ENCODE data around the gene RTRAF. TPM values are rescaled to one million over a fixed set of nuclear protein-coding genes. Genes with fewer than 3 reads are reported as not detected.

RTRAF gene
- total and polyA plus RNA-seq, 2 donors (not counting 3 experiments of a cell fraction or from before 2014, with no cell fraction given) = 64.0 to 237 TPM

- CTCF ChIA-PET = interaction anchor here (1.3 to 1.5 kb wide), 3 partner anchors 9 to 65 kb away, joined by 3 to 8 read pairs (median 5); no protein-coding TSS in a partner anchor
- no peak overlapping the region for H3K4me2 ChIP-seq (ENCODE audit: insufficient read depth, low read length)
- dilution Hi-C loops (cut with MboI; ENCODE audit: extremely low pct_ligation_motif_present, low sequenced_read_pairs) = no loop called here
- no peak overlapping the region for H3K4me3 ChIP-seq (replicated peaks in 1 of 3; ENCODE audit: insufficient read depth in 1 of 3, low read depth in 1 of 3, low read length in 3 of 3)
- H3K9me3 ChIP-seq (replicated peaks; ENCODE audit: control insufficient read depth, insufficient read depth, low read length) = no peaks in the 10 kb centered on the region
- BruUV-seq (replicated peaks) = no TSS peak
- H3K9ac ChIP-seq (replicated peaks; ENCODE audit: extremely low read depth, insufficient read depth, low read length) = no peak overlapping the region
- H2AFZ ChIP-seq (ENCODE audit: low read depth, low read length) = no peak overlapping the region
- H3K9me1 ChIP-seq (replicated peaks; ENCODE audit: control insufficient read depth, extremely low read depth, insufficient read depth, low read length) = no peaks in the 10 kb centered on the region
- POLR2A ChIA-PET = no interaction called here
- H3K36me3 ChIP-seq (ENCODE audit: control insufficient read depth in 2 of 2, extremely low read depth in 1 of 2, insufficient read depth in 2 of 2, low read length in 2 of 2) = peaks cover 25 to 29% of the 10 kb centered on the region in 2 experiments
- no peak for DNase-seq (ENCODE audit: low read depth, low spot score)
- no peaks in the 10 kb centered on the region for H4K20me1 ChIP-seq (replicated peaks; ENCODE audit: control insufficient read depth, extremely low read depth, insufficient read depth, low read length)
- H3K27ac ChIP-seq (ENCODE audit: insufficient read depth, low read depth, low read length) = no peak overlapping the region
- FAIRE-seq = no peak
- intact Hi-C loops (cut with micrococcal nuclease) = no loop called here
- H3K4me1 ChIP-seq (ENCODE audit: control insufficient read depth, extremely low read depth, insufficient read depth, low read length) = peaks cover 17% of the 10 kb centered on the region
- no peaks in the 10 kb centered on the region for H3K27me3 ChIP-seq (ENCODE audit: control insufficient read depth in 2 of 2, insufficient read depth in 2 of 2, low read length in 2 of 2)
- no peaks in the 10 kb centered on the region for H3K79me2 ChIP-seq (ENCODE audit: control insufficient read depth, insufficient read depth, low read length)
- TF ChIP-seq FOS (IDR thresholded peaks at IDR 0.05; ENCODE audit: borderline replicate concordance, insufficient read depth, low read length) (no peak), EZH2 (IDR thresholded peaks at IDR 0.05; ENCODE audit: borderline replicate concordance, low read depth, low read length, severe bottlenecking) (no peak), POLR2AphosphoS5 (IDR thresholded peaks at IDR 0.05; ENCODE audit: insufficient read depth, low read depth, low read length) (no peak), MAX (IDR thresholded peaks at IDR 0.05; ENCODE audit: insufficient read depth, insufficient read length) (no peak), GATA2 (IDR thresholded peaks at IDR 0.05; ENCODE audit: insufficient read depth, insufficient read length, low read depth, low read length) (no peak), JUN (IDR thresholded peaks at IDR 0.05; ENCODE audit: borderline replicate concordance, insufficient read depth, insufficient read length, low read depth) (no peak), CTCF (IDR thresholded peaks at IDR 0.05; ENCODE audit: extremely low read depth in 1 of 2, insufficient read depth in 1 of 2, low read depth in 1 of 2, low read length in 2 of 2) (no peak), POLR2A (IDR thresholded peaks at IDR 0.05; ENCODE audit: low read depth, low read length) (no peak), MYC (IDR thresholded peaks at IDR 0.05; ENCODE audit: low read depth, low read length) (no peak)
Observed at GRCh38 chr14:52006361-52006760, 17.0 kb downstream of the RTRAF start.

Data from endothelial cell of umbilical vein (primary cell).